GM23338 (cell line): ENCODE data around the gene ACTA2.

ENCODE experiments used
- CREB1 ChIP-seq: fragments of 250-450 bp; sonication (Bioruptor Pico); IDR thresholded peaks from 2 replicates; pipeline ENCODE4 v1.5.0; 2020; ENCODE audit warnings: low read depth, mild to moderate bottlenecking, moderate library complexity
- CTCF ChIP-seq, 2 experiments: fragments of 200-600 bp in 1 of 2; sonication (generic) in 1 of 2; conservative IDR thresholded peaks; 2 replicates each; pipeline versions ENCODE4 v1.5.1 to v1.6.1; 2016 to 2017; ENCODE audit warnings: antibody characterized with exemption in 2 of 2, low read depth in 2 of 2, mild to moderate bottlenecking in 2 of 2, moderate library complexity in 1 of 2
- ETS1 ChIP-seq: IDR thresholded peaks from 2 replicates; pipeline ENCODE4 v1.6.1; 2016; ENCODE audit warnings: antibody characterized with exemption
- EZH2 ChIP-seq: fragments of 200-600 bp; sonication (generic); IDR thresholded peaks from one replicate; pipeline ENCODE4 v1.8.0; 2017; ENCODE audit warnings: antibody characterized with exemption, mild to moderate bottlenecking, low read depth; ENCODE audit not compliant: unreplicated experiment
- EZH2phosphoT487 ChIP-seq: fragments of 200-600 bp; sonication (generic); IDR thresholded peaks from one replicate; pipeline ENCODE4 v1.8.1; 2018; ENCODE audit warnings: antibody characterized with exemption; ENCODE audit not compliant: unreplicated experiment
- JUNB ChIP-seq: IDR thresholded peaks from one replicate; pipeline ENCODE4 v1.6.1; 2016; ENCODE audit warnings: antibody characterized with exemption; ENCODE audit not compliant: unreplicated experiment
- NANOG ChIP-seq: IDR thresholded peaks from 2 replicates; pipeline ENCODE4 v1.6.1; 2016; ENCODE audit warnings: antibody characterized with exemption, borderline replicate concordance
- POLR2AphosphoS5 ChIP-seq: IDR thresholded peaks from 2 replicates; pipeline ENCODE4 v1.6.1; 2016; ENCODE audit warnings: antibody characterized with exemption, low read depth
- ZNF114 ChIP-seq: fragments of 250-450 bp; sonication (Bioruptor Pico); IDR thresholded peaks from 2 replicates; pipeline ENCODE4 v1.5.0; 2020; ENCODE audit warnings: mild to moderate bottlenecking, moderate library complexity
- ZNF331 ChIP-seq: fragments of 250-450 bp; sonication (Bioruptor Pico); IDR thresholded peaks from 2 replicates; pipeline ENCODE4 v1.5.0; 2020; ENCODE audit warnings: low read depth, mild to moderate bottlenecking, moderate library complexity
- TF ChIP-seq, protein P1 (sequence below): IDR thresholded peaks from one replicate; pipeline ENCODE4 v1.6.1; 2018; ENCODE audit warnings: antibody characterized with exemption; ENCODE audit not compliant: unreplicated experiment

DNA sequence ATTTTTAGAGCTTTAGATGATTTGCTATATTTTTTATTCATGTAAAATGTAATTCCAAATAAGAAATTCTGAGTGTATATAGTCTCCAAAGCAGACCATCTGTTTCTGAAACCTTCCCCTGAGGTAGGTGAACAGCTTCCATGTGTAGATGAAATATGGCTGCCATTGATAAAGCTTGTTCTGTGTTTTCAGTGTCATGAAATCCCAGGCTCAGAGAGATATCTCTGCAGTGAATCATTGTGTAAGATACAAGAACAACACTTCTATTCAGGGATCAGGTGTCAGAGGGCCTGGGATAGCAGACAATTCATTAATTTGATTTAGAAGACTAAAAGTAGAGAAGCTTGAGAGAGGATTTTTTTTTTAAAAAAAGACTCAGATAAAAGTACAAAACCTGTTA, 29.1 kb downstream of the ACTA2 start:
- no peak for TF ChIP-seq CTCF (conservative IDR thresholded peaks at IDR 0.05; ENCODE audit: low read depth in 2 of 2)
- TF ChIP-seq POLR2AphosphoS5, result no peak
- TF ChIP-seq NANOG, result no peak
- no peak for TF ChIP-seq EZH2phosphoT487
- TF ChIP-seq, protein P1, sequence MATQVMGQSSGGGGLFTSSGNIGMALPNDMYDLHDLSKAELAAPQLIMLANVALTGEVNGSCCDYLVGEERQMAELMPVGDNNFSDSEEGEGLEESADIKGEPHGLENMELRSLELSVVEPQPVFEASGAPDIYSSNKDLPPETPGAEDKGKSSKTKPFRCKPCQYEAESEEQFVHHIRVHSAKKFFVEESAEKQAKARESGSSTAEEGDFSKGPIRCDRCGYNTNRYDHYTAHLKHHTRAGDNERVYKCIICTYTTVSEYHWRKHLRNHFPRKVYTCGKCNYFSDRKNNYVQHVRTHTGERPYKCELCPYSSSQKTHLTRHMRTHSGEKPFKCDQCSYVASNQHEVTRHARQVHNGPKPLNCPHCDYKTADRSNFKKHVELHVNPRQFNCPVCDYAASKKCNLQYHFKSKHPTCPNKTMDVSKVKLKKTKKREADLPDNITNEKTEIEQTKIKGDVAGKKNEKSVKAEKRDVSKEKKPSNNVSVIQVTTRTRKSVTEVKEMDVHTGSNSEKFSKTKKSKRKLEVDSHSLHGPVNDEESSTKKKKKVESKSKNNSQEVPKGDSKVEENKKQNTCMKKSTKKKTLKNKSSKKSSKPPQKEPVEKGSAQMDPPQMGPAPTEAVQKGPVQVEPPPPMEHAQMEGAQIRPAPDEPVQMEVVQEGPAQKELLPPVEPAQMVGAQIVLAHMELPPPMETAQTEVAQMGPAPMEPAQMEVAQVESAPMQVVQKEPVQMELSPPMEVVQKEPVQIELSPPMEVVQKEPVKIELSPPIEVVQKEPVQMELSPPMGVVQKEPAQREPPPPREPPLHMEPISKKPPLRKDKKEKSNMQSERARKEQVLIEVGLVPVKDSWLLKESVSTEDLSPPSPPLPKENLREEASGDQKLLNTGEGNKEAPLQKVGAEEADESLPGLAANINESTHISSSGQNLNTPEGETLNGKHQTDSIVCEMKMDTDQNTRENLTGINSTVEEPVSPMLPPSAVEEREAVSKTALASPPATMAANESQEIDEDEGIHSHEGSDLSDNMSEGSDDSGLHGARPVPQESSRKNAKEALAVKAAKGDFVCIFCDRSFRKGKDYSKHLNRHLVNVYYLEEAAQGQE, result no peak
- TF ChIP-seq EZH2, result no peak
- TF ChIP-seq CREB1 (CRISPR knock-in tag), result no peak
- no peak for TF ChIP-seq ETS1
- TF ChIP-seq ZNF114, result no peak
- no peak for TF ChIP-seq ZNF331 (CRISPR knock-in tag)
- no peak for TF ChIP-seq JUNB
